ENCODE data around the gene OR1J4.
"Not testable (repeated sequence)": the region's sequence is repeated elsewhere in the genome, so short reads cannot be mapped to it uniquely, and the experiment has no call there.

OR1J4 gene, protein sequence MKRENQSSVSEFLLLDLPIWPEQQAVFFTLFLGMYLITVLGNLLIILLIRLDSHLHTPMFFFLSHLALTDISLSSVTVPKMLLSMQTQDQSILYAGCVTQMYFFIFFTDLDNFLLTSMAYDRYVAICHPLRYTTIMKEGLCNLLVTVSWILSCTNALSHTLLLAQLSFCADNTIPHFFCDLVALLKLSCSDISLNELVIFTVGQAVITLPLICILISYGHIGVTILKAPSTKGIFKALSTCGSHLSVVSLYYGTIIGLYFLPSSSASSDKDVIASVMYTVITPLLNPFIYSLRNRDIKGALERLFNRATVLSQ

DNA sequence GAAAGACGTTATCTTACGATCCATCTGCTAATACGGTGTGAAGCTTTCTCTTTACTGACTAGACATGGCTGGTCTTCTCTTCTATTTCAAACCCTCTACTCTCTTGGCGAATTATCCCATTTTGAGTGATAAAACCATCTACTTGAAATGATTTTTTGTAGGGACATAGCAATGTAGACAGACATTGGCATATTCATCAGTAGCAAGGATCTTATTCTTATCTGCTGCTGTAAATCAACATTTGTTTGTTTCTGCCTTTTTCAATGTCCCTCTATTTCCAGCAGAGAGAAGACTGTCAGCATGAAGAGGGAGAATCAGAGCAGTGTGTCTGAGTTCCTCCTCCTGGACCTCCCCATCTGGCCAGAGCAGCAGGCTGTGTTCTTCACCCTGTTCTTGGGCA, at the start of gene OR1J4:
OR1J4 (plus strand) TSS at position 301 of the 400 bp plus-strand sequence; CDS start at position 301, 0 bp downstream.
- Histone ChIP-seq H3K9me3 (ENCODE audit: low read length) (no peaks in the 10 kb centered on the region), H3K4me3 (ENCODE audit: low read length) (no peak within 1 kb of the TSS), H2AFZ (ENCODE audit: low read depth, low read length) (no peak within 1 kb of the TSS), H3K4me1 (ENCODE audit: insufficient read depth, low read length) (no peaks in the 10 kb centered on the region), H3K36me3 (ENCODE audit: insufficient read depth, low read length) (no peaks in the 10 kb centered on the region), H3K27me3 (ENCODE audit: insufficient read depth, low read length) (peaks cover 2% of the 10 kb centered on the region)

DNA sequence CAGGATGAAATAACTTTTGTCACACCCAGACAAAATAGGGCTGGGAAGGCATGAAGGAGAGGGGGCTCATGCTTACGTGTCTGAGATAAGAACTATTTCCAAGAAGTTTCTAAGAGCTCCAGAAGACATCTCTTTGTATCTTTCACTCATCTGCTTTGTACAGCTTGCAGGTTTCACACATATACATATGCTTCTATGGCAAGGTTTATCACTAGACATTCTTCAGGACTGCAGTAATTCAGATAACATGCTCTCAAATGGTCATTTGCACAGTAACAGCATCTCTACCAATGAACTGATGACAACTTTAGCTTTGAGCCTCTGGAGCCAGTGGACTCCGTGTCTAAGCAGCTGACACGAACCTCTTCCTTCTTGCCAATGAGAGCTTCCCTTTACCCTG, 44.4 kb upstream of the OR1J4 start:
- Histone ChIP-seq H3K27me3 (ENCODE audit: insufficient read depth, low read length) (peaks cover 11% of the 10 kb centered on the region), H3K9me3 (ENCODE audit: low read length) (no peaks in the 10 kb centered on the region), H2AFZ (ENCODE audit: low read depth, low read length) (no peak overlapping the region), H3K36me3 (ENCODE audit: insufficient read depth, low read length) (no peaks in the 10 kb centered on the region), H3K4me3 (ENCODE audit: low read length) (no peak overlapping the region), H3K4me1 (ENCODE audit: insufficient read depth, low read length) (no peaks in the 10 kb centered on the region)

DNA sequence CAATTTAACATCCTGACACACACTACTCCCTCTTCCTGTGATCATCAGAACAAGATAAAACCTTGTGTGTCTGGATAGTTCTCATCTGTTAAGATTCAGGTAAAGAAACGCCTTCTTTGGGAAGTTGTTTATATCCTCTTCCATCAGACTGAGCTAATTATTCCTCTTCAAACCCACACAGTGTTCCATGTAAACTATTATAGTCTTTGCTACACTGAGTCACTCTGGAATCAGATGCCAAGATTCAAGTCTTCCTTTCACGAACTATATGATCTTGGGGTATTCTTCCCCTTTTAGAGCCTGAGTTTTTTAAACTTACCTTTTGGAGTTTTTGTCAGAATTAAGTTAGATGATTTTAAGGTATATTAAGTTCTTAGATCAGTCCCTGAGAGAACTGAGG, 43.2 kb upstream of the OR1J4 start:
- Histone ChIP-seq H3K4me1 (ENCODE audit: insufficient read depth, low read length) (no peaks in the 10 kb centered on the region), H3K36me3 (ENCODE audit: insufficient read depth, low read length) (no peaks in the 10 kb centered on the region), H3K4me3 (ENCODE audit: low read length) (no peak overlapping the region), H2AFZ (ENCODE audit: low read depth, low read length) (no peak overlapping the region), H3K27me3 (ENCODE audit: insufficient read depth, low read length) (peaks cover 11% of the 10 kb centered on the region), H3K9me3 (ENCODE audit: low read length) (no peaks in the 10 kb centered on the region)

DNA sequence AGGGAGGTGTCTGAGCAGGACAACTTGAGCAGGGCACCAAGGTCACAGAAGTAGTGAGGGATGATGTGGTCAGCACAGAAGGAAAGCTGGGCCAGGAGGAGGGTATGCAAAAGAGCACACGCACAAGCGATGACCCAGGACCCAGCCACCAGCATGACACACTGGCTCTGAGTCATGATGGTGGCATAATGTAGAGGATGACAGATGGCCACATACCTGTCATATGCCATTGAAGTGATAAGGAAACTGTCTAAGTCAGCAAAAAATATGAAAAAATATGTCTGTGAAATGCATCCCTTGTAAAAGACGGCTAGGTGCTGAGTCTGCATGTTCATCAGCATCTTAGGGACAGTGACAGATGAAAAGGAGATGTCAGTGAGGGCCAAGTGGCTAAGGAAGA, 41.6 kb upstream of the OR1J4 start:
- Histone ChIP-seq H3K36me3 (ENCODE audit: insufficient read depth, low read length) (no peaks in the 10 kb centered on the region), H3K4me3 (ENCODE audit: low read length) (no peak overlapping the region), H2AFZ (ENCODE audit: low read depth, low read length) (no peak overlapping the region), H3K27me3 (ENCODE audit: insufficient read depth, low read length) (peaks cover 11% of the 10 kb centered on the region), H3K9me3 (ENCODE audit: low read length) (no peaks in the 10 kb centered on the region), H3K4me1 (ENCODE audit: insufficient read depth, low read length) (no peaks in the 10 kb centered on the region)

DNA sequence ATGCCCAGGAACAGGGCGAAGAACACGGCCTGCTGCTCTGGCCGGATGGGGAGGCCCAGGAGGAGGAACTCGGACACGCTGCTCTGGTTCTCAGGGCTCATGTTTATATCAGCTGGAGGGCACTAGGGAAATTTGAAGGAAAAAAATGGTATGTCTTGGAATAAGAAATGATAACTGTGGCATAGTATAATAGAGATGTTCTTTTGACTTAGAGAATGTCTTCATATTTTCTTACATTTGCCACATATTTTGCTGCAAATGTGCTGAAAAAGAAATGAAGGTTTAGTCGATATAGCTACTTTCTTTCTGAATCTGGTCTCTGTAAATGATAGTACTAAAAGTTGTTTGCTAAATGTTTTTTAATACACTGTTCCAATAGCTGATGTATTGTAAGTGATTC, 41.1 kb upstream of the OR1J4 start, which contains the start of gene OR1J1:
OR1J1 (minus strand) TSS at position 101 of the 400 bp plus-strand sequence; CDS start at position 101, 0 bp downstream.
- Histone ChIP-seq H3K9me3 (ENCODE audit: low read length) (no peaks in the 10 kb centered on the region), H3K36me3 (ENCODE audit: insufficient read depth, low read length) (no peaks in the 10 kb centered on the region), H3K27me3 (ENCODE audit: insufficient read depth, low read length) (peaks cover 11% of the 10 kb centered on the region), H3K4me1 (ENCODE audit: insufficient read depth, low read length) (no peaks in the 10 kb centered on the region), H2AFZ (ENCODE audit: low read depth, low read length) (no peak within 1 kb of the TSS), H3K4me3 (ENCODE audit: low read length) (no peak within 1 kb of the TSS)

DNA sequence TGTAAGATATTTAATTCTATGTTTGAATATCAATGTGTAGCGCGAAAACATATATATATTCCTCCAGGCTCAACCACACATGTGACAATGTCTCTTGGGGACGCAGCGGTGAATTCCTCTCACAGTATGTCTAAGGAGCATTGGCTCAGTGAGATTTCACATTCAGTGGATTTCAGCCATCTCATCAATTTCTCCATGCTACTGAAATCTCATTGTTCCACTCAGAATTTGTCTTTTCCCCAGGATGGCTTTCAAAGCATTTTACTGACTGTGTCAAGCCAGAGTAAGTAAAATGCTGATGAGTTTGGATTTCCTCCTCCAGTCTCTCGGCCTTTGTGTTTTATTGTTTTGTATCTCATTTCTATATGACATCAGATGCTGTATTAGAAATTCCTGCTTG, 39.9 kb upstream of the OR1J4 start:
- Histone ChIP-seq H3K4me3 (ENCODE audit: low read length) (no peak overlapping the region), H3K9me3 (ENCODE audit: low read length) (no peaks in the 10 kb centered on the region), H3K27me3 (ENCODE audit: insufficient read depth, low read length) (peaks cover 11% of the 10 kb centered on the region), H3K36me3 (ENCODE audit: insufficient read depth, low read length) (no peaks in the 10 kb centered on the region), H3K4me1 (ENCODE audit: insufficient read depth, low read length) (no peaks in the 10 kb centered on the region), H2AFZ (ENCODE audit: low read depth, low read length) (no peak overlapping the region)

DNA sequence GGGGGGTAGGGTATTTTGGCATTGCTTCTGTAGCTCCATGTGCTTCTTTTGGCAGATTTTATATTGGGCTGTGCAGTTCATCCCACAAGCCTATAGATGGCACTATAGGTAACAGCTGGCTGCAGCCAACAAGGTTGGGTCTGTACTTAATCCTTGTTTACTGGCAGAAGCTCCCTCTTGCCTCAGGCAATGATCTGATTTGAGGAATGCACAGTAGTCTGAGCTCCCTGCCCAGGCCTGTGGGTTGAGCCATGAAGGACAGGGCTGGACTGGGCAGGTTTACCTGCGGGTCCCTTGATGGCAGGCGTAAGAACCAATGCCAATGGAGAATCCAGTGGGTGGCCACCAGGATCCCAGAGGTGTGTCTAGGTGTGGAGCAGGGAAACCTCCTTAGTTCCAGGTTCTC, 20.1 kb upstream of the OR1J4 start:
- Histone ChIP-seq H3K4me1 (ENCODE audit: insufficient read depth, low read length) (no peaks in the 10 kb centered on the region), H3K4me3 (ENCODE audit: low read length) (no peak overlapping the region), H3K36me3 (ENCODE audit: insufficient read depth, low read length) (no peaks in the 10 kb centered on the region), H3K9me3 (ENCODE audit: low read length) (no peaks in the 10 kb centered on the region), H2AFZ (ENCODE audit: low read depth, low read length) (no peak overlapping the region), H3K27me3 (ENCODE audit: insufficient read depth, low read length) (peaks cover 6% of the 10 kb centered on the region)

DNA sequence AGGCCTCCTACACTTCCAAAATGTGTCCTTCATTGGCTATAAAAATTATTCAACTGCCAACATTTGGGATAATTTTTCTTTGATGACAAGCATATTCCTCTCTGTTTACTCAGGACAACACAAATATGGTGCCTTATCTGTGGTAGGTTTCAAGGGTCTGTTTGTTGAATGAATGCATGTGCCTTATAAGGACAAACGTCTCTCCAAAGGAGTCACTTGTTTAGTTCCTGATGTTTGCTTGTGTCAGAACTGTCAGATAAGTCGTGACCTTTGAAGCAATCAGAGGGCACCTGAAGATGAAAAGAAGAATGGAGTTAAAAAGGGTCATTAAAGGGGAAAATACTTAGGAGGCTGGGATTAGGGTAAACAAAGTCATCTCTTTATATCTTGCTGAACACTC, 12.0 kb upstream of the OR1J4 start:
- no peak overlapping the region for H3K4me3 ChIP-seq (ENCODE audit: low read length)
- no peaks in the 10 kb centered on the region for H3K9me3 ChIP-seq (ENCODE audit: low read length)
- H3K36me3 ChIP-seq (ENCODE audit: insufficient read depth, low read length), result no peaks in the 10 kb centered on the region
- H3K27me3 ChIP-seq (ENCODE audit: insufficient read depth, low read length), result peaks cover 11% of the 10 kb centered on the region
- H2AFZ ChIP-seq (ENCODE audit: low read depth, low read length), result no peak overlapping the region
- H3K4me1 ChIP-seq (ENCODE audit: insufficient read depth, low read length), result no peaks in the 10 kb centered on the region

DNA sequence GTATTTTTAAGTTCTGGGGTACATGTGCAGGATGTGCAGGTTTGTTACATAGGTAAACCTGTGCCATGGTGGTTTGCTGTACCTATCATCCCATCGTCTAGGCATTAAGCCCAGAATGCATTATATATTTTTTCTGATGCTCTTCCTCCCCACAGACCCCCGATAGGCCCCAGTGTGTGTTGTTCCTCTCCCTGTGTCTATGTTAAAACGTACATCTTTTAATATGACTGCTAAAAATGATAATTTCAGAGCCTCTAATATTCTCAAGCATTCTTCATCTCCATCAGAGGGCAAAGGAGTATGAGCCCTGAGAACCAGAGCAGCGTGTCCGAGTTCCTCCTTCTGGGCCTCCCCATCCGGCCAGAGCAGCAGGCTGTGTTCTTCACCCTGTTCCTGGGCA, 8.4 kb upstream of the OR1J4 start, which contains the start of gene OR1J2:
OR1J2 (plus strand) TSS at position 301 of the 400 bp plus-strand sequence; CDS start at position 301, 0 bp downstream.
- Histone ChIP-seq H3K4me3 (ENCODE audit: low read length) (no peak within 1 kb of the TSS), H3K36me3 (ENCODE audit: insufficient read depth, low read length) (no peaks in the 10 kb centered on the region), H3K27me3 (ENCODE audit: insufficient read depth, low read length) (peaks cover 8% of the 10 kb centered on the region), H2AFZ (ENCODE audit: low read depth, low read length) (no peak within 1 kb of the TSS), H3K9me3 (ENCODE audit: low read length) (no peaks in the 10 kb centered on the region), H3K4me1 (ENCODE audit: insufficient read depth, low read length) (no peaks in the 10 kb centered on the region)

DNA sequence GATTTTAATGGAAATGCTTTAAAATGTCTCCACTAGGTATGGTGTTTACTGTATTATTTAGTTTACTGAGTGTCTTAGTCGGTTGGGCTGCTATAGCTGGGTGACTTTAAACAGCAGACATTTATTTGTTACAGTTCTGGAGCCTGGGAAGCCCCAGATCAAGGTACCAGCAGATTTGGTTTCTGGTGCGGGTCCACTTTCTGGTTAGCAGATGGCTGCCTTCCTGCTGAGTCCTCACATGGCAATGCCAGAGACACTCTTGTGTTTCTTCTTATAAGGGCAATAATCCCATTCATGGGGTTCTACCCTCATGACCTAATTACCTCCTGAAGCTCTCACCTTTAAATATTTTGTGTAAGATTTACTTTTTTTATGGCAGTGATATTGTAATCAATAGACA, 715 bp upstream of the OR1J4 start:
- Histone ChIP-seq H3K9me3 (ENCODE audit: low read length) (no peaks in the 10 kb centered on the region), H3K4me3 (ENCODE audit: low read length) (no peak overlapping the region), H3K36me3 (ENCODE audit: insufficient read depth, low read length) (no peaks in the 10 kb centered on the region), H2AFZ (ENCODE audit: low read depth, low read length) (no peak overlapping the region), H3K4me1 (ENCODE audit: insufficient read depth, low read length) (no peaks in the 10 kb centered on the region), H3K27me3 (ENCODE audit: insufficient read depth, low read length) (peaks cover 2% of the 10 kb centered on the region)

DNA sequence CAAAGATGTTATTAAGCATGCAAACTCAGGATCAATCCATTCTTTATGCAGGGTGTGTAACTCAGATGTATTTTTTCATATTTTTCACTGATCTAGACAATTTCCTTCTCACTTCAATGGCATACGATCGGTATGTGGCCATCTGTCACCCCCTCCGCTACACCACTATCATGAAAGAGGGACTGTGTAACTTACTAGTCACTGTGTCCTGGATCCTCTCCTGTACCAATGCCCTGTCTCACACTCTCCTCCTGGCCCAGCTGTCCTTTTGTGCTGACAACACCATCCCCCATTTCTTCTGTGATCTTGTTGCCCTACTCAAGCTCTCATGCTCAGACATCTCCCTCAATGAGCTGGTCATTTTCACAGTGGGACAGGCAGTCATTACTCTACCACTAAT, 435 bp downstream of the OR1J4 start:
- H2AFZ ChIP-seq (ENCODE audit: low read depth, low read length), result no peak overlapping the region
- H3K27me3 ChIP-seq (ENCODE audit: insufficient read depth, low read length), result peaks cover 2% of the 10 kb centered on the region
- no peaks in the 10 kb centered on the region for H3K4me1 ChIP-seq (ENCODE audit: insufficient read depth, low read length)
- no peak overlapping the region for H3K4me3 ChIP-seq (ENCODE audit: low read length)
- H3K36me3 ChIP-seq (ENCODE audit: insufficient read depth, low read length), result no peaks in the 10 kb centered on the region
- H3K9me3 ChIP-seq (ENCODE audit: low read length), result no peaks in the 10 kb centered on the region

DNA sequence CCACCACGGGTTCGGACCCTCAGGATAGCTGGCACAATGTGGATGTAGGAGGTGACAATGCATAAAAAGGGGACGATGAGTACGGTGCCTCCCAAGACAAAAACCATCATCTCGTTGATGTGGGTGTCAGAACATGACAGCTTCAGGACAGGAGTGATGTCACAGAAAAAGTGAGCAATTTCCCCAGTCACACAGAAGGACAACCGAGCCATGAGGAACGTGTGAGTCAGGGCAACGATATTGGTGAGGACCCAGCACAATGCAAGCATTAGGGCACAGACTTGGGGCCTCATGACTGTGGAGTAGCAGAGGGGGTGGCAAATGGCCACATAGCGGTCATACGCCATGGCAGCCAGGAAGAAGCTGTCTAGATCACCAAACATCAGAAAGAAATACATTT, 7.7 kb downstream of the OR1J4 start:
- no peaks in the 10 kb centered on the region for H3K4me1 ChIP-seq (ENCODE audit: insufficient read depth, low read length)
- no peaks in the 10 kb centered on the region for H3K36me3 ChIP-seq (ENCODE audit: insufficient read depth, low read length)
- H3K4me3 ChIP-seq (ENCODE audit: low read length), result no peak overlapping the region
- no peaks in the 10 kb centered on the region for H3K9me3 ChIP-seq (ENCODE audit: low read length)
- peaks cover 6% of the 10 kb centered on the region for H3K27me3 ChIP-seq (ENCODE audit: insufficient read depth, low read length)
- no peak overlapping the region for H2AFZ ChIP-seq (ENCODE audit: low read depth, low read length)

DNA sequence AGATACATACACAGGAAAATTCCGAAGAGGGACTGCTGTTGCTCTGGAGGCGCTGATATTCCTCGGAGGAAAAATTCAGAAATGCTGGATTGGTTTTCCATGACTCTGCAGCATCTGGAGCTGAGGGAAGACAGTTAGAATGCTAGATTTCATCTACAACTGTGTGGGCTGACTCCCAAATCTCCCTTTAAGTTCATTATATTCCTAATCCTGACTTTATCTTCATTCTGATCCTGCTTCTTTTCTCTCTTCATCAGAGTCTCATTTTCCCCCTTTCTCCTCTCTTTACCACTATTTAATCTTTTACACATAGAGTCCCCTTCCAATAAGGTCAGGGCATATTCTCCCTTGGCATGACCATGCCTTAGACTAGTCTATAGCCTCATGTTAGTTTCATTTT, 8.3 kb downstream of the OR1J4 start, which contains the start of gene OR1N1:
OR1N1 (minus strand) TSS at position 101 of the 400 bp plus-strand sequence; CDS start at position 101, 0 bp downstream.
- H3K9me3 ChIP-seq (ENCODE audit: low read length), result no peaks in the 10 kb centered on the region
- H3K36me3 ChIP-seq (ENCODE audit: insufficient read depth, low read length), result no peaks in the 10 kb centered on the region
- H2AFZ ChIP-seq (ENCODE audit: low read depth, low read length), result no peak within 1 kb of the TSS
- no peaks in the 10 kb centered on the region for H3K4me1 ChIP-seq (ENCODE audit: insufficient read depth, low read length)
- H3K4me3 ChIP-seq (ENCODE audit: low read length), result no peak within 1 kb of the TSS
- peaks cover 6% of the 10 kb centered on the region for H3K27me3 ChIP-seq (ENCODE audit: insufficient read depth, low read length)

DNA sequence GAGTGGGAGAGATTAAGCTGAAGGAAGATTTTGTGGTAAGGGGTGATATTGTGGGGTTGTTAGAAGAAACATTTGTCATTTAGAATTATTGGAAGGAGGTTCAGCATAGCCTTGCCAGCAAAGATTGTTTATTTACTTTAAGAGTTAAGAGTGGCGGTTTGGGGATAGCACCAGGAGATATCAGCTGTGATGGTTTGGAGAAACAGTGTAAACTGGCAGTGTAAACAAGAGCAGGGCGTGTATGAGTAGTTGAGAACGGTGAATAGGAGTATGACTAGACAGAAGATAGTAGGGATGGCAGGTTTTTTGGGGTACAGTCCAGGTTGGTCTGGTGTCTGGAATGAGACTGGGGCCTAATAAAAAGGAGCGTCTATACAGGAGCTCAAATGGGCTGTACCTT, 12.2 kb downstream of the OR1J4 start:
- not testable (repeated sequence) for H3K9me3 ChIP-seq (ENCODE audit: low read length); H3K27me3 ChIP-seq (ENCODE audit: insufficient read depth, low read length); H3K36me3 ChIP-seq (ENCODE audit: insufficient read depth, low read length); H3K4me3 ChIP-seq (ENCODE audit: low read length); H3K4me1 ChIP-seq (ENCODE audit: insufficient read depth, low read length); H2AFZ ChIP-seq (ENCODE audit: low read depth, low read length)
